NT2/D1 (cell line): ENCODE data around the gene GAGE12J.

Experiments used
- SUZ12 ChIP-seq: IDR thresholded peaks from 2 replicates; pipeline ENCODE4 v1.6.1; 2011; ENCODE audit not compliant: insufficient read length, insufficient read depth; ENCODE audit errors: extremely low read depth
- ZNF274 ChIP-seq: IDR thresholded peaks from 2 replicates; pipeline ENCODE4 v1.6.1; 2011; ENCODE audit warnings: mild to moderate bottlenecking, low read depth, low read length

GRCh38 chrX:49286581-49286980, 35.3 kb upstream of the GAGE12J start:
- TF ChIP-seq SUZ12, result no peak
- TF ChIP-seq ZNF274, result no peak
